Fibroblast of lung (primary cell): ENCODE results near the gene MYMX.

Source experiments
- CTCF ChIP-seq, 2 donors: IDR thresholded peaks in 1 of 2; conservative IDR thresholded peaks in 1 of 2; 1 replicate in 1 of 2; 2 replicates in 1 of 2; pipeline ENCODE4 v1.5.1; 2011 to 2012; ENCODE audit warnings: low read length in 2 of 2, control low read depth in 1 of 2, inconsistent platforms in 1 of 2, low read depth in 1 of 2, mild to moderate bottlenecking in 1 of 2
- EZH2 ChIP-seq: IDR thresholded peaks from 2 replicates; pipeline ENCODE4 v1.5.1; 2012; ENCODE audit warnings: low read length, control low read depth, mild to moderate bottlenecking; ENCODE audit errors: missing control alignments

GRCh38 chr6:44226368-44227147 is 9.8 kb downstream of the MYMX start:
- TF ChIP-seq CTCF (conservative IDR thresholded peaks at IDR 0.05 in 1 of 2, IDR thresholded peaks at IDR 0.05 in 1 of 2; ENCODE audit: low read depth in 1 of 2, low read length in 2 of 2) (no peak), EZH2 (no peak)
